ENCODE results near the gene SH3GLB2.
"Not testable (repeated sequence)": the region's sequence is repeated elsewhere in the genome, so short reads cannot be mapped to it uniquely, and the experiment has no call there.

Gene SH3GLB2

DNA sequence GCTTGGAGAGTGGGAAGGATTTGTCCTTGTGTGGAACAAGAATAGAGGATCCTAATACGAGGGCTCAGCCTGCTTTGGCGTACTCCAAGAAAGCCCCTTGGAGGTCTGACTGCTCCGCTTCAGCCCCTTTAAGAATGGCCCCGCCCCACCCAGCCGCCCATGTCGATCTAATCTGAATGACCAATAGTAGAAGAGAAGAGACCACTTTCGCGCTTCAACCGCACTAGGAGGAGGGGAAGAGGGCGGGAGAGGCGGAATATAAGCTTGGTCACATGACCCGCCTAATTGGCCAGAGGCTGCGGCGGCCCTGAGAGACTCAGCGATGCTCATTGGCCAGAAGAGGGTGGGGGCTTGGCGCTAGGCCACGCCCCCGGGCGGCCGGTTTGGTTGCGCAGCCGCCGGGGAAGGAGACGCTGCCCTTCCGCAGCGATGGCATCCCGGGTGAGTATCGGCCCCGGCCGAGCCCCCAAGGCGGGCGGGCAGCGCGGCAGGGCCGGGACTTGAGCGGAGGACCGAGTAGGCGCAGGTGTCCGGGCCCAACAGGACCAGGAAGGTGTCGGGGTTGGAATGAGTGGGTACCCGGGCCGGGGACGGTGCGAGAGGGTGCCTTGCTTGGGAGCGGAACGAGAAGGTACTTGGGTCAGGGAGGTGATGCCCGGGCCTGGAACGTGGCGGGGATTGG, 8.3 kb upstream of the SH3GLB2 start, which contains the start of gene MIGA2:
TSS of gene MIGA2 (plus strand) at position 386 of the 682 bp plus-strand sequence. CDS start 3,969 bp downstream, outside the sequence.
- peak within 1 kb of the TSS; percentile 92 for H3K4me3 ChIP-seq (ENCODE audit: low read length)
- peak; percentile 98 for DNase-seq (ENCODE audit: low read depth)
- no peak for TF ChIP-seq CTCF (conservative IDR thresholded peaks at IDR 0.05; ENCODE audit: low read depth, low read length)

DNA sequence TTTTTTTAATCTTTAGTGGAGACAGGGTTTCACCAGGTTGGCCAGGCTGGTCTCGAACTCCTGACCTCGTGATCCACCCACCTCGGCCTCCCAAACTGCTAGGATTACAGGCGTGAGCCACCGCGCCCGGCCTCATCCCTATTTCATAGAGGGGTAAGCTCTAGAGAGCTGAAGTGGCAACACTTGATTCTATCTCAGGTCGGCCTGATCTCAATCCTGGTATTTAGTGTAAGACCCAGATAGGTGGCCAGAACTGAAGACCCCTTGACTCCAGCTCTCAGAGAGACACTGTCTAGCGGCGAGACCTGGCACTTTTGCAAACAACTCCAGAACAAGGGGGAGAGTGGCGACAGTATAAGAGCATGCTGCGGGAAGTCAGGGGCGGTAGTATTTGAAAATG, 7.7 kb upstream of the SH3GLB2 start:
- not testable (repeated sequence) for DNase-seq (ENCODE audit: low read depth)
- peak overlapping the region; percentile 51 for H3K4me3 ChIP-seq (ENCODE audit: low read length)

GRCh38 chr9:129033216-129033615, 5.1 kb upstream of the SH3GLB2 start:
- TF ChIP-seq CTCF (conservative IDR thresholded peaks at IDR 0.05; ENCODE audit: low read depth, low read length), result no peak
- no peak overlapping the region for H3K4me3 ChIP-seq (ENCODE audit: low read length)
- no peak for DNase-seq (ENCODE audit: low read depth)

DNA sequence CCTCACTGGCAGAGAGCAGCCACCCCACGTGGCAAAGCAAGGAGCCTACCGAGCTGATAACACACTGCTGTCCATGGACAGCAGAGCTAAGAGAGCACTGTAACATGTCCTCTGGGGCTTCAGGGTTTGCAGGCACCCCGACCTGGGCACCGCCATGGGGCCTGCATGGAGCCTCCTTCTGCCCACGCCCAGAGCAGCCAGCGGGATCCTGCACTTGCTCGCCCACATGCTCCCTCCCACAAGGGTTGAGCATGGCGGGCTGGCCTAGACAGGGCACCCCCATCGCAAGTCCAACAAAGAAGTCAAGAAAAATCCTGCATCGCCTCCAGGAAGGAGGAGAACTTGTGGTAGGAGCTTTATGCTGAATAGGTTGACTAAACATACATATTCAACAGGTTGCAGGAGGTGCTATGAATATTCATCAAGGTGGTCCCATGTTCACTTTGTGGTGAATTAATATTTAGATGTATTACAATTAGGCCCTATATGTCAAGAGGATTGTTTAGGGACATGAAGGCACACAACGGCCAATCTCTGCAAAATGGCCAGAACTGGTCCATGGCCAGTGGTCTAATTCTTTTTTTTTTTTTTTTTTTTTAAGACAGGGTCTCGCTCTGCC, 4.5 kb upstream of the SH3GLB2 start:
- no peak for TF ChIP-seq CTCF (conservative IDR thresholded peaks at IDR 0.05; ENCODE audit: low read depth, low read length)
- DNase-seq (ENCODE audit: low read depth), result no peak
- no peak overlapping the region for H3K4me3 ChIP-seq (ENCODE audit: low read length)

DNA sequence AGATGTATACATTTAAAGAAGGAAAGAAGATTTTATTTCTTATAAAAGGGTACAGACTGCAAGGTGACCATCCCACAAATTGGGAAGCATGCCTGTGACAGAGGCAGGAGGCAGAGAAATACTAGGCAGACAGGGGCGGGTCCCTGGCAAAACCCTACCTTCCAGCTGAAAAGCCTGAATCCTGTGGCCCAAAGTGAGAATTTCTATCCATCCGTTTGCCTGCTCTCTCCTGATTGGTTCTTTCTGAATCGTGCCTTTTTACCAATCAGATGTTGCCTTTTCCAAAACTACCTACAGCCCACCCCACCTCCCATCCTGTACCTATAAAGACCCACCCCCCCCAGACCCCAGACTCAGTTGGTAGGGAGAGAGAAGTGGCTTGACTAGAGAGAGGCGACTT, 3.4 kb upstream of the SH3GLB2 start:
- no peak overlapping the region for H3K4me3 ChIP-seq (ENCODE audit: low read length)
- no peak for TF ChIP-seq CTCF (conservative IDR thresholded peaks at IDR 0.05; ENCODE audit: low read depth, low read length)
- DNase-seq (ENCODE audit: low read depth), result no peak

GRCh38 chr9:129030191-129030590, 2.1 kb upstream of the SH3GLB2 start:
- no peak for DNase-seq (ENCODE audit: low read depth)
- TF ChIP-seq CTCF (conservative IDR thresholded peaks at IDR 0.05; ENCODE audit: low read depth, low read length), result no peak
- H3K4me3 ChIP-seq (ENCODE audit: low read length), result no peak overlapping the region

GRCh38 chr9:129027685-129028191, 393 bp downstream of the SH3GLB2 start:
- peak overlapping the region; percentile 69 for H3K4me3 ChIP-seq (ENCODE audit: low read length)
- DNase-seq (ENCODE audit: low read depth), result no peak
- no peak for TF ChIP-seq CTCF (conservative IDR thresholded peaks at IDR 0.05; ENCODE audit: low read depth, low read length)

All from retinal pigment epithelial cell (primary cell).